K562 (cell line): Measurements from ENCODE around the gene PYCR2. TPM values are rescaled to one million over a fixed set of nuclear protein-coding genes. Genes with fewer than 3 reads are reported as not detected.

Experiments used
- NFIC ChIP-seq: fragments of 450-650 bp; IDR thresholded peaks from 2 replicates; pipeline ENCODE4 v1.6.1; 2017; ENCODE audit warnings: mild to moderate bottlenecking, inconsistent platforms
- NFYB ChIP-seq: IDR thresholded peaks from 2 replicates; pipeline ENCODE4 v1.6.1; 2011; ENCODE audit warnings: mild to moderate bottlenecking, moderate library complexity; ENCODE audit not compliant: insufficient read length; ENCODE audit errors: extremely low read depth
- NR2C2 ChIP-seq, 2 experiments: fragments of 200-800 bp in 1 of 2; sonication (Bioruptor generic) in 1 of 2; sonication (generic) in 1 of 2; formaldehyde crosslinking in 1 of 2; IDR thresholded peaks; 2 replicates each; pipeline versions ENCODE4 v1.6.1 to v1.8.0; 2016 to 2022; ENCODE audit warnings: mild to moderate bottlenecking in 1 of 2, missing compliant biosample characterization in 1 of 2, missing genetic modification characterization in 1 of 2, missing genetic modification reagents in 1 of 2
- POLR2A ChIP-seq: fragments of 450-650 bp; conservative IDR thresholded peaks from 2 replicates; pipeline ENCODE4 v1.6.1; 2016
- TCFL5 ChIP-seq: fragments of 250-450 bp; sonication (Bioruptor Pico); conservative IDR thresholded peaks from 2 replicates; pipeline ENCODE4 v1.6.1; 2021; ENCODE audit warnings: mild to moderate bottlenecking, moderate library complexity, matching md5 sums
- ZNF583 ChIP-seq: fragments of 250-450 bp; sonication (Bioruptor Pico); IDR thresholded peaks from 2 replicates; pipeline ENCODE4 v1.4.0; 2020
- polyA plus RNA-seq, 8 experiments: library from polyadenylated mRNA; depleted of rRNA in 4 of 8; stranded (reverse) in 5 of 8; unstranded in 3 of 8; fragments of >200 nt; fragmentation: Nextera tagmentation in 2 of 8; fragmentation: Illumina TruSeq in 1 of 8; extraction: Ambion mirVana in 2 of 8; extraction: Trizol in 1 of 8; gene quantifications; 2 replicates each; pipeline versions ENCODE4 v1.2.1 to v1.2.3, GENCODE V29; 2011 to 2014; ENCODE audit warnings: inconsistent platforms in 1 of 8, missing spikeins in 1 of 8
- total RNA-seq, 7 experiments: library from RNA; depleted of rRNA in 6 of 7; stranded (reverse); fragments of >200 nt in 6 of 7; fragmentation: Illumina TruSeq in 2 of 7; extraction: Trizol in 2 of 7; gene quantifications; 2 replicates each; pipeline versions ENCODE4 v1.2.1 to v1.2.3, GENCODE V29; 2011 to 2021; ENCODE audit warnings: low replicate concordance in 1 of 7
- TF ChIP-seq, protein P1 (sequence below): fragments of 450-650 bp; IDR thresholded peaks from 2 replicates; pipeline ENCODE4 v1.6.1; 2016; ENCODE audit warnings: low read depth

PYCR2 gene
- total and polyA plus RNA-seq, 9 of the 15 experiments (the other 6 are each of a cell fraction or from before 2014, with no cell fraction given) = 5.5 to 219 (median 127) TPM

DNA sequence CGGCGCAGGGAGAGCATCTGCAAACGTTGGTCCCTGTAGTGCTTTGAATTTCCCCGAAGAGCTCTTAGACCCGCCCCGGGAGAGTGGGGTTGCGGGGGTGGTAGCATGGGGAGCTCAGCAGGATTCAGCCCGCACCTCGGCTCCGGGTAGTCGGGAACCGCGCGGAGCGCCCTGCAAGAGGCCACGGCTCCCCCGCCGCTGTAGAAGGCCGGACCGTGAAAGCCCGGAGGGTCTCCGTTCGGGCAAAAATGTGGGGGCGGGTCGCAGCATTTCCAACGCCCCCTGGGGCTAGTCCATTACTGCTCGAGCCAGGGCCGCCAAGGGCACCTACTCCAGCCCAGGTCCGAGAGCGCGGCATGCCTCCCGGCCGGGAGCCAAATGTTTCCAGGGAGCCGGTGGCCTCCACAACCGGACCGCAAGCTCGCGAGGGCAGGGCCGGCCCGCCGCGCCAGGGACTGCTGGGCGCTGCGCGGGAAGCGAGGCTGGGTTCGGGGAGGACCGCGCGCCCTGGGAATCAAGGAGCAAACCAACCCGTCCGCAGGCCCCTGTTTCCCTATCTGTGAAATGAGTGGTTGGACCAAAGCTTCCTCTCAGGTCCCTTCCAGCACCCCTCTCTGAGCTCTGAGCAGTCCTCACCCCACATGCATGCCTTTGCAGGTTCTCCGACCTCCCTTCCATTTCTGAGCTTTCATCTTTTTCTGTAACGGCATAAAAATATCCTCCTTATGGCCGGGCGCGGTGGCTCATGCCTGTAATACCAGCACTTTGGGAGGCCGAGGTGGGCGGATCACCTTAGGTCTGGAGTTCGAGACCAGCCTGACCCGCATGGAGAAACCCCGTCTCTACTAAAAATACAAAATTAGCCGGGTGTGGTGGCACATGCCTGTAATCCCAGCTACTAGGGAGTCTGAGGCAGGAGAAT, 41.1 kb downstream of the PYCR2 start (continued):
- TF ChIP-seq NFYB (no peak), ZNF583 (CRISPR knock-in tag) (0 out of 2 replicates have a peak, but pooled peaks have one; percentile 23), NFIC (0 out of 2 replicates have a peak, but pooled peaks have one; percentile 2), POLR2A (no peak; the same call in 1 of the 2 replicates), TCFL5 (CRISPR knock-in tag) (no peak), NR2C2 (CRISPR knock-in tag; IDR thresholded peaks at IDR 0.05) (no peak), NR2C2 (tag; IDR thresholded peaks at IDR 0.05) (no peak)
- TF ChIP-seq, protein P1, sequence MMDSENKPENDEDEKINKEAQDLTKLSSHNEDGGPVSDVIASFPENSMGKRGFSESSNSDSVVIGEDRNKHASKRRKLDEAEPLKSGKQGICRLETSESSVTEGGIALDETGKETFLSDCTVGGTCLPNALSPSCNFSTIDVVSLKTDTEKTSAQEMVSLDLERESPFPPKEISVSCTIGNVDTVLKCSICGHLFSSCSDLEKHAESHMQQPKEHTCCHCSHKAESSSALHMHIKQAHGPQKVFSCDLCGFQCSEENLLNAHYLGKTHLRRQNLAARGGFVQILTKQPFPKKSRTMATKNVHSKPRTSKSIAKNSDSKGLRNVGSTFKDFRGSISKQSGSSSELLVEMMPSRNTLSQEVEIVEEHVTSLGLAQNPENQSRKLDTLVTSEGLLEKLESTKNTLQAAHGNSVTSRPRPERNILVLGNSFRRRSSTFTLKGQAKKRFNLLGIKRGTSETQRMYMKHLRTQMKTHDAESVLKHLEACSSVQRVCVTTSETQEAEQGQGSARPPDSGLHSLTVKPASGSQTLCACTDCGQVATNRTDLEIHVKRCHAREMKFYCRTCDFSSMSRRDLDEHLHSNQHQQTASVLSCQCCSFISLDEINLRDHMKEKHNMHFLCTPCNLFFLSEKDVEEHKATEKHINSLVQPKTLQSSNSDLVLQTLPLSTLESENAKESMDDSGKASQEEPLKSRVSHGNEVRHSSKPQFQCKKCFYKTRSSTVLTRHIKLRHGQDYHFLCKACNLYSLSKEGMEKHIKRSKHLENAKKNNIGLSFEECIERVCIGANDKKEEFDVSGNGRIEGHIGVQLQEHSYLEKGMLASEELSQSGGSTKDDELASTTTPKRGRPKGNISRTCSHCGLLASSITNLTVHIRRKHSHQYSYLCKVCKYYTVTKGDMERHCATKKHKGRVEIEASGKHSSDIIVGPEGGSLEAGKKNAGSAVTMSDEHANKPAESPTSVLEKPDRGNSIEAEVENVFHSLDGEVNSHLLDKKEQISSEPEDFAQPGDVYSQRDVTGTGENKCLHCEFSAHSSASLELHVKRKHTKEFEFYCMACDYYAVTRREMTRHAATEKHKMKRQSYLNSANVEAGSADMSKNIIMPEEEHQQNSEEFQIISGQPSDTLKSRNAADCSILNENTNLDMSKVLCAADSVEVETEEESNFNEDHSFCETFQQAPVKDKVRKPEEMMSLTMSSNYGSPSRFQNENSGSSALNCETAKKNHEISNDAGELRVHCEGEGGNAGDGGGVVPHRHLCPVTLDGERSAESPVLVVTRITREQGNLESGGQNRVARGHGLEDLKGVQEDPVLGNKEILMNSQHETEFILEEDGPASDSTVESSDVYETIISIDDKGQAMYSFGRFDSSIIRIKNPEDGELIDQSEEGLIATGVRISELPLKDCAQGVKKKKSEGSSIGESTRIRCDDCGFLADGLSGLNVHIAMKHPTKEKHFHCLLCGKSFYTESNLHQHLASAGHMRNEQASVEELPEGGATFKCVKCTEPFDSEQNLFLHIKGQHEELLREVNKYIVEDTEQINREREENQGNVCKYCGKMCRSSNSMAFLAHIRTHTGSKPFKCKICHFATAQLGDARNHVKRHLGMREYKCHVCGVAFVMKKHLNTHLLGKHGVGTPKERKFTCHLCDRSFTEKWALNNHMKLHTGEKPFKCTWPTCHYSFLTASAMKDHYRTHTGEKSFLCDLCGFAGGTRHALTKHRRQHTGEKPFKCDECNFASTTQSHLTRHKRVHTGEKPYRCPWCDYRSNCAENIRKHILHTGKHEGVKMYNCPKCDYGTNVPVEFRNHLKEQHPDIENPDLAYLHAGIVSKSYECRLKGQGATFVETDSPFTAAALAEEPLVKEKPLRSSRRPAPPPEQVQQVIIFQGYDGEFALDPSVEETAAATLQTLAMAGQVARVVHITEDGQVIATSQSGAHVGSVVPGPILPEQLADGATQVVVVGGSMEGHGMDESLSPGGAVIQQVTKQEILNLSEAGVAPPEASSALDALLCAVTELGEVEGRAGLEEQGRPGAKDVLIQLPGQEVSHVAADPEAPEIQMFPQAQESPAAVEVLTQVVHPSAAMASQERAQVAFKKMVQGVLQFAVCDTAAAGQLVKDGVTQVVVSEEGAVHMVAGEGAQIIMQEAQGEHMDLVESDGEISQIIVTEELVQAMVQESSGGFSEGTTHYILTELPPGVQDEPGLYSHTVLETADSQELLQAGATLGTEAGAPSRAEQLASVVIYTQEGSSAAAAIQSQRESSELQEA = no peak
